GM12878 (cell line): Measurements from ENCODE around the gene CCNT2. TPM values are rescaled to one million over a fixed set of nuclear protein-coding genes. Genes with fewer than 3 reads are reported as not detected.

ENCODE experiments used
- CTCF ChIP-seq, 3 experiments: IDR thresholded peaks in 2 of 3; conservative IDR thresholded peaks in 1 of 3; 2 replicates each; pipeline ENCODE4 v1.5.1; 2011; ENCODE audit warnings: low read depth in 3 of 3, low read length in 3 of 3, mild to moderate bottlenecking in 3 of 3, control low read depth in 2 of 3, moderate library complexity in 2 of 3, inconsistent platforms in 1 of 3, mixed read lengths in 1 of 3; ENCODE audit not compliant: control insufficient read depth in 2 of 3, insufficient read depth in 1 of 3; ENCODE audit errors: extremely low read depth in 1 of 3
- E2F8 ChIP-seq: fragments of 450-650 bp; IDR thresholded peaks from 2 replicates; pipeline ENCODE4 v1.6.1; 2018; ENCODE audit warnings: mild to moderate bottlenecking, low read depth, moderate library complexity; ENCODE audit not compliant: partially characterized antibody
- EP300 ChIP-seq, 2 experiments: fragments of 150-350 bp in 1 of 2; IDR thresholded peaks; 2 replicates each; pipeline ENCODE4 v1.6.1; 2011 to 2012; ENCODE audit warnings: low read depth in 2 of 2, low read length in 2 of 2, borderline replicate concordance in 1 of 2, improper control_type of control experiment in 1 of 2, inconsistent platforms in 1 of 2; ENCODE audit not compliant: control insufficient read depth in 1 of 2
- FOXK2 ChIP-seq: fragments of 450-650 bp; IDR thresholded peaks from 2 replicates; pipeline ENCODE4 v1.6.1; 2017; ENCODE audit warnings: mild to moderate bottlenecking, moderate library complexity
- LARP7 ChIP-seq: fragments of 450-650 bp; IDR thresholded peaks from 2 replicates; pipeline ENCODE4 v1.6.1; 2017; ENCODE audit warnings: mild to moderate bottlenecking
- MXI1 ChIP-seq: fragments of 150-350 bp; IDR thresholded peaks from 2 replicates; pipeline ENCODE4 v1.6.1; 2011; ENCODE audit warnings: low read depth, mild to moderate bottlenecking, inconsistent platforms, low read length, improper control_type of control experiment
- NR2C2 ChIP-seq: IDR thresholded peaks from 2 replicates; pipeline ENCODE4 v1.6.1; 2011; ENCODE audit warnings: borderline replicate concordance, low read depth; ENCODE audit not compliant: control insufficient read depth, insufficient read length
- POLR2AphosphoS5 ChIP-seq: IDR thresholded peaks from 2 replicates; pipeline ENCODE4 v1.6.1; 2011; ENCODE audit warnings: mild to moderate bottlenecking, low read length, inconsistent platforms
- POU2F2 ChIP-seq: IDR thresholded peaks from 3 replicates; pipeline ENCODE4 v1.6.1; 2011; ENCODE audit warnings: low read depth, mild to moderate bottlenecking, low read length, borderline replicate concordance
- SREBF2 ChIP-seq: IDR thresholded peaks from 2 replicates; pipeline ENCODE4 v1.6.1; 2012; ENCODE audit warnings: mild to moderate bottlenecking, low read length
- TAF1 ChIP-seq: IDR thresholded peaks from 2 replicates; pipeline ENCODE4 v1.6.1; 2011; ENCODE audit warnings: mild to moderate bottlenecking, low read depth, low read length, borderline replicate concordance
- USF2 ChIP-seq: IDR thresholded peaks from 2 replicates; pipeline ENCODE4 v1.6.1; 2011; ENCODE audit warnings: low read depth, low read length, improper control_type of control experiment, borderline replicate concordance
- ZBED1 ChIP-seq: IDR thresholded peaks from 2 replicates; pipeline ENCODE4 v1.6.1; 2016; ENCODE audit warnings: borderline replicate concordance
- ZBTB40 ChIP-seq: fragments of 450-650 bp; IDR thresholded peaks from 2 replicates; pipeline ENCODE4 v1.6.1; 2016; ENCODE audit warnings: mild to moderate bottlenecking, moderate library complexity, borderline replicate concordance
- ZNF217 ChIP-seq: fragments of 450-650 bp; IDR thresholded peaks from 2 replicates; pipeline ENCODE4 v1.6.1; 2017; ENCODE audit warnings: antibody characterized with exemption, mild to moderate bottlenecking
- ZNF622 ChIP-seq: fragments of 450-650 bp; IDR thresholded peaks from 2 replicates; pipeline ENCODE4 v1.6.1; 2017; ENCODE audit warnings: mild to moderate bottlenecking, inconsistent platforms
- ZZZ3 ChIP-seq: IDR thresholded peaks from 2 replicates; pipeline ENCODE4 v1.6.1; 2011; ENCODE audit warnings: low read depth; ENCODE audit not compliant: control insufficient read depth, insufficient read length
- polyA plus RNA-seq, 11 experiments: library from polyadenylated mRNA; depleted of rRNA in 4 of 11; unstranded in 6 of 11; stranded (reverse) in 5 of 11; fragments of >200 nt; fragmentation: Nextera tagmentation in 4 of 11; fragmentation: Illumina TruSeq in 1 of 11; extraction: Ambion mirVana in 4 of 11; extraction: Trizol in 1 of 11; gene quantifications; 1 replicate in 1 of 11; 2 replicates in 10 of 11; pipeline versions ENCODE4 v1.2.1 to v1.2.3, GENCODE V29; 2011 to 2016; ENCODE audit warnings: inconsistent platforms in 2 of 11, missing spikeins in 2 of 11, low read depth in 1 of 11
- total RNA-seq, 4 experiments: library from RNA; depleted of rRNA in 3 of 4; stranded (reverse); fragments of >200 nt in 3 of 4; fragmentation: Illumina TruSeq in 1 of 4; extraction: Trizol in 1 of 4; gene quantifications; 2 replicates each; pipeline versions ENCODE4 v1.2.1 to v1.2.3, GENCODE V29; 2013 to 2021
- TF ChIP-seq, protein P1 (sequence below): fragments of 450-650 bp; IDR thresholded peaks from 2 replicates; pipeline ENCODE4 v1.6.1; 2016; ENCODE audit warnings: mild to moderate bottlenecking

The CCNT2 gene
- total and polyA plus RNA-seq, 10 of the 15 experiments (the other 5 are each of a cell fraction or from before 2014, with no cell fraction given): 6.0 to 25.6 (median 20.0) TPM

DNA sequence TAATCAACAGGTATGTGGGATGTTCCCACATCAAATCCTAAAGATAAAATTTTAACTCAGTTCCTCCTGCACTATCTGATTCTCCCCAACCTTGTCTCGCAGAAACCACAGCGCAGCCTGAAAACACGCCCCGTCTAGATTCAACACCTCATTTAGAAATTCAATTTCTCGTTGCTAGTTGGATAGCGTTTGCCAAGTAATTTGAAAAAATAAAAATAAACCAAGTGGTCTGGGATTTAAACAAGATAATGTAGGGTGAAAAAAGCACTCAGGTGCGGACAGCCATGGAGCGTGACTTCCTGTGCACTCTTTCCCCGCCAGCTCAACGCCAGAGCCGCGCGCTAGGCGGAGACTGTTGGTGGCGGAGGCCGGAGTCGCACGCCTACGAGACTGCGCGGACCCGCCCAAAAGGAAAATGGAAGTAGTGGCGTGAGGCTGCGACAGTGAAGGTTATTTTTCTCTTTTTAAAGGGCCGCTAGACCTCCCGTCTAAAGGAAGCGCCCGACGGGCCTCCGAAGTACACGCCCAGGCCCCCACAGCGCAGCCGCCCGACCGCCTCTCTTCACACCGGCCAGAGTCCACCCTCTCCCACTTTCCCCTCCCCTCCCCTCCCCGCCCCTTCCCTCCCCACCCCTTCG, 615 bp upstream of the CCNT2 start (continued):
- TF ChIP-seq NR2C2 (no peak), CTCF (IDR thresholded peaks at IDR 0.05 in 2 of 3, conservative IDR thresholded peaks at IDR 0.05 in 1 of 3; ENCODE audit: control insufficient read depth in 2 of 3, extremely low read depth in 1 of 3, insufficient read depth in 1 of 3, low read depth in 3 of 3, low read length in 3 of 3) (peak in 2 of 3 experiments; percentile 4 to 29; a peak in 1 of 6 replicates), FOXK2 (no peak; the same call in 1 of the 2 replicates), EP300 (IDR thresholded peaks at IDR 0.05; ENCODE audit: borderline replicate concordance in 1 of 2, control insufficient read depth in 1 of 2, low read depth in 2 of 2, low read length in 2 of 2) (no peak), ZZZ3 (no peak), USF2 (no peak), MXI1 (no peak; the same call in 1 of the 2 replicates), TAF1 (peak; percentile 75; the same call in 1 of the 2 replicates), E2F8 (peak; percentile 35), POU2F2 (peak; percentile 81; the same call in 2 of the 3 replicates), POLR2AphosphoS5 (peak; percentile 89), ZBTB40 (peak; percentile 68), ZNF217 (0 out of 2 replicates have a peak, but pooled peaks have one; percentile 16), LARP7 (no peak), SREBF2 (no peak), ZBED1 (peak; percentile 24; the same call in 1 of the 2 replicates), ZNF622 (no peak)
- TF ChIP-seq, protein P1, sequence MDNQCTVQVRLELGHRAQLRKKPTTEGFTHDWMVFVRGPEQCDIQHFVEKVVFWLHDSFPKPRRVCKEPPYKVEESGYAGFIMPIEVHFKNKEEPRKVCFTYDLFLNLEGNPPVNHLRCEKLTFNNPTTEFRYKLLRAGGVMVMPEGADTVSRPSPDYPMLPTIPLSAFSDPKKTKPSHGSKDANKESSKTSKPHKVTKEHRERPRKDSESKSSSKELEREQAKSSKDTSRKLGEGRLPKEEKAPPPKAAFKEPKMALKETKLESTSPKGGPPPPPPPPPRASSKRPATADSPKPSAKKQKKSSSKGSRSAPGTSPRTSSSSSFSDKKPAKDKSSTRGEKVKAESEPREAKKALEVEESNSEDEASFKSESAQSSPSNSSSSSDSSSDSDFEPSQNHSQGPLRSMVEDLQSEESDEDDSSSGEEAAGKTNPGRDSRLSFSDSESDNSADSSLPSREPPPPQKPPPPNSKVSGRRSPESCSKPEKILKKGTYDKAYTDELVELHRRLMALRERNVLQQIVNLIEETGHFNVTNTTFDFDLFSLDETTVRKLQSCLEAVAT: peak; percentile 74
